ENCODE measurements around the gene PDCD4. TPM values are rescaled to one million over a fixed set of nuclear protein-coding genes. Genes with fewer than 3 reads are reported as not detected.

Gene PDCD4
- total RNA-seq, 2 donors from 2014 or later, result 53.5 to 91.3 TPM

GRCh38 chr10:110918643-110919348 lies 47.1 kb downstream of the PDCD4 start, which contains the start of gene BBIP1:
Gene BBIP1 (minus strand): TSS chr10:110919180. CDS start chr10:110918157, 1,023 bp downstream.
- TF ChIP-seq, protein P1, sequence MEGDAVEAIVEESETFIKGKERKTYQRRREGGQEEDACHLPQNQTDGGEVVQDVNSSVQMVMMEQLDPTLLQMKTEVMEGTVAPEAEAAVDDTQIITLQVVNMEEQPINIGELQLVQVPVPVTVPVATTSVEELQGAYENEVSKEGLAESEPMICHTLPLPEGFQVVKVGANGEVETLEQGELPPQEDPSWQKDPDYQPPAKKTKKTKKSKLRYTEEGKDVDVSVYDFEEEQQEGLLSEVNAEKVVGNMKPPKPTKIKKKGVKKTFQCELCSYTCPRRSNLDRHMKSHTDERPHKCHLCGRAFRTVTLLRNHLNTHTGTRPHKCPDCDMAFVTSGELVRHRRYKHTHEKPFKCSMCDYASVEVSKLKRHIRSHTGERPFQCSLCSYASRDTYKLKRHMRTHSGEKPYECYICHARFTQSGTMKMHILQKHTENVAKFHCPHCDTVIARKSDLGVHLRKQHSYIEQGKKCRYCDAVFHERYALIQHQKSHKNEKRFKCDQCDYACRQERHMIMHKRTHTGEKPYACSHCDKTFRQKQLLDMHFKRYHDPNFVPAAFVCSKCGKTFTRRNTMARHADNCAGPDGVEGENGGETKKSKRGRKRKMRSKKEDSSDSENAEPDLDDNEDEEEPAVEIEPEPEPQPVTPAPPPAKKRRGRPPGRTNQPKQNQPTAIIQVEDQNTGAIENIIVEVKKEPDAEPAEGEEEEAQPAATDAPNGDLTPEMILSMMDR (IDR thresholded peaks at IDR 0.05), result no peak
- Histone ChIP-seq H3K36me3 (no peaks in the 10 kb centered on the region), H3K27ac (peak within 1 kb of the TSS; percentile 97 to 99), H3K4me3 (peak within 1 kb of the TSS; percentile 81), H3K9me3 (no peaks in the 10 kb centered on the region), H3K4me1 (ENCODE audit: control insufficient read depth in 1 of 2, low read depth in 2 of 2) (peaks cover 21 to 27% of the 10 kb centered on the region in 2 donors), H3K27me3 (replicated peaks; ENCODE audit: insufficient read depth) (no peaks in the 10 kb centered on the region)
- peak; percentile 98 for DNase-seq (ENCODE audit: low spot score)
- ATAC-seq (ENCODE audit: insufficient number of reproducible peaks, low FRiP score, low read depth), result peak; percentile 97

DNA sequence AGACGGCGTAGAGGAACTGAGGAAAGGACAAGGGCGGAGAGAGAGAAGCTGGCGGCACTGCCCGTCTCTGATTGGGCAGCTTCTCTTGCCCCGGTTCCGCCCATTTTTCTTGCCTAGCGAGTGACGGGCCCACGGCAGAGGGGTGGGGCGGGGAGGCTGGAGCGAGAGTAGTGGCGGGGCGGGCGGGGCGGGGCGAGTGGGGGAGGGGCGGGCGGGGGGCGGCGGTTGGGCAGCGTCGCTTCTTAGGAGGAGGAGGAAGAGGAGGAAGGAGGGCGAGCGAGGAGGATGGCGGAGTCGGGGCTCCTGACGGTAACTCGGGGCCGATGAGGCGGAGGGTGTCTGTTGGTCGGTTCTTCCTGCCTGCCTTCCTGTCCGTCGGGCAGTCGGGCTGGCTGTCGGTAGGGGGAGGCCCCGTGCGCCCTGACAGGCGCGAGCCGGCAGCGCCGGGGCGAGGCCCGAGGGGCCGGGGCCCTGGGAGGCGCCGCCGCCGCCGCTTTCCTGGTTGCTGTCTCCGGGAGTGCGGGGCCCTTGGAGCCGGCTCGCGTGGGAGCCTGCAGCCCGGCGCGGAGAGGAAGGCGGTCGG lies 47.7 kb downstream of the PDCD4 start, which contains the start of gene SHOC2:
Gene SHOC2 (plus strand): TSS at position 256 of the 583 bp plus-strand sequence. CDS start 44,755 bp downstream, outside the sequence.
- DNase-seq (ENCODE audit: low spot score) (no peak), ATAC-seq (ENCODE audit: insufficient number of reproducible peaks, low FRiP score, low read depth) (peak; percentile 6)
- no peaks in the 10 kb centered on the region for H3K27me3 ChIP-seq (replicated peaks; ENCODE audit: insufficient read depth)
- no peaks in the 10 kb centered on the region for H3K9me3 ChIP-seq
- TF ChIP-seq, protein P1 (IDR thresholded peaks at IDR 0.05), result no peak
- peak within 1 kb of the TSS; percentile 97 to 99 for H3K27ac ChIP-seq
- peaks cover 25 to 31% of the 10 kb centered on the region in 2 donors for H3K4me1 ChIP-seq (ENCODE audit: control insufficient read depth in 1 of 2, low read depth in 2 of 2)
- peak within 1 kb of the TSS; percentile 81 for H3K4me3 ChIP-seq
- H3K36me3 ChIP-seq, result no peaks in the 10 kb centered on the region

DNA sequence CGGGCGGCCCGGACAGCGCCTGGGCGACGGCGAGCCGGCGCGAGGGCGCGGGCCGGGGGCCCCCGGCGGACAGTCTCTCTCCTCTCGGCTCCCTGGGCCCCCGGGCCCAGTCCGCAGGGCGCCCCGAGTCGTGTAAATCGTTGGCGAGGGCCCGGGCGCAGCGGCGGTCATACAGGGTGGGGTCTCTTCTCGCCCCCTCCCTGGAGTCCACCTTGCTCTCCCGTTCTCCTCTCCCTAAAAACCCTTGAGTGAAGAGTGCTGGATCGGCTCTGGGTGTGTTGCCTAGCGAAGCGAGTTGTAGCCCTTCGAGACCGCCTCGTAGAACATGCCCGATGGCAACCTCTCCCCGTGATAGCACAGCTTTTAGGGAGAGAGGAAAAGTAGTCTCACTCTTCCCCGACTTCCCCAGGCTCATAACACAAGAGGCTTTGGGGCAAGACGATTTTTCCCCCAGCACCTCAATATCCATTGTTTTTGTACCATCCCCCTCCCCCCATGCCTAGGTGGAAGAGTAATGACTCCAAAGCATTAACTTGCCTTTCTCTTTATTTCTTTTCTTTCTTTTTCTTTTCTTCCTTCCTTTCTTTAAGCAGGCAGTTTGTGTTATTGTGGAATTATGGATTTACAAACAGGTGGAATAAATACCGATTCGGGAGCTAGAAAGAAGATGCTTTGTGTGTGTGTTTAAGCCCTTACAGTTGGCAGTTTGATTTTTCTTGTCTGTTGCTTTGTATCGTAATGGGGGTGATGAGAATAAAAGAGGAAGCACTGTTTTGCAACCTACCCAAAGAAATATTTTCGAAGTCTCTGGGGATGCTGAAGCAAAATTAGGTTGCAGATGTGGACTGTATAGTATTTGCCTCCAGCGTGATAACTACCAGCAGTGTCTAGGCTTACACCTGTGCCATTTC lies 48.5 kb downstream of the PDCD4 start:
- TF ChIP-seq, protein P1 (IDR thresholded peaks at IDR 0.05), result no peak
- Histone ChIP-seq H3K4me3 (peak overlapping the region; percentile 81), H3K27ac (peak overlapping the region; percentile 90), H3K9me3 (no peaks in the 10 kb centered on the region), H3K27me3 (replicated peaks; ENCODE audit: insufficient read depth) (no peaks in the 10 kb centered on the region), H3K4me1 (ENCODE audit: control insufficient read depth in 1 of 2, low read depth in 2 of 2) (peaks cover 25 to 31% of the 10 kb centered on the region in 2 donors), H3K36me3 (no peaks in the 10 kb centered on the region)
- ATAC-seq (ENCODE audit: insufficient number of reproducible peaks, low FRiP score, low read depth) (peak; percentile 0), DNase-seq (ENCODE audit: low spot score) (no peak)

DNA sequence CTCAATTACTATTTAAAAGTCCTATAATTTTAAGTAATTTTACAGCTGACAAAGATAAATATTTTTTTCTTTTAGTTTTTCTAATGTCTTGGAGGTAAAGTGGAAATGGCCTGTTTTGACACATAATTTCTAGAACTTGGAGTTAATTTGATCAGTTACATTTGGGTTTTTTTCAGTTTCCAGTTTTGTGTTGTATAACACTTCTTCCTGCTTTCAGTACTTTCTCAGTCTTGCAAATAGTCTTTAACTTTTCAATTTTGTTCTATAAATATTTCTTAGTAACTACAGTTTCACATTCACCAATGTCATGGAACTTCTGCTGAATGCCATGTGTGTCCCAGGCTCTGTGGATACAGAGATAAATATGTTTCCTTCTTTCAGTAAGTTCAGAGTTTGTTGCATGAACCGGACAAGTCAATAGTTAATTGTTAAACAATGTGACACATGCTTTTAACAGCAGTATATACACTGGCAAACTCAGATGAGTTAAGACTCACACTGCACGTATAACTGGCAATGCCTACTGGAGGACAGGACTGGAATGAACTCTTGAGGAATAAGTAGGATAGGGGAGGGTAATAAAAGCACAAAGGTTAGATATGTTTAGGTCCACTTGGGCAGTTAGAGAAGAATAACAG lies 52.2 kb downstream of the PDCD4 start:
- Histone ChIP-seq H3K4me3 (no peak overlapping the region), H3K27ac (no peak overlapping the region), H3K4me1 (ENCODE audit: control insufficient read depth in 1 of 2, low read depth in 2 of 2) (peaks cover 35 to 45% of the 10 kb centered on the region in 2 donors), H3K27me3 (replicated peaks; ENCODE audit: insufficient read depth) (no peaks in the 10 kb centered on the region), H3K36me3 (no peaks in the 10 kb centered on the region), H3K9me3 (no peaks in the 10 kb centered on the region)
- TF ChIP-seq, protein P1 (IDR thresholded peaks at IDR 0.05), result no peak
- no peak for ATAC-seq (ENCODE audit: insufficient number of reproducible peaks, low FRiP score, low read depth)
- DNase-seq (ENCODE audit: low spot score), result no peak
